ENCODE data around the gene HOXB7.

DNA sequence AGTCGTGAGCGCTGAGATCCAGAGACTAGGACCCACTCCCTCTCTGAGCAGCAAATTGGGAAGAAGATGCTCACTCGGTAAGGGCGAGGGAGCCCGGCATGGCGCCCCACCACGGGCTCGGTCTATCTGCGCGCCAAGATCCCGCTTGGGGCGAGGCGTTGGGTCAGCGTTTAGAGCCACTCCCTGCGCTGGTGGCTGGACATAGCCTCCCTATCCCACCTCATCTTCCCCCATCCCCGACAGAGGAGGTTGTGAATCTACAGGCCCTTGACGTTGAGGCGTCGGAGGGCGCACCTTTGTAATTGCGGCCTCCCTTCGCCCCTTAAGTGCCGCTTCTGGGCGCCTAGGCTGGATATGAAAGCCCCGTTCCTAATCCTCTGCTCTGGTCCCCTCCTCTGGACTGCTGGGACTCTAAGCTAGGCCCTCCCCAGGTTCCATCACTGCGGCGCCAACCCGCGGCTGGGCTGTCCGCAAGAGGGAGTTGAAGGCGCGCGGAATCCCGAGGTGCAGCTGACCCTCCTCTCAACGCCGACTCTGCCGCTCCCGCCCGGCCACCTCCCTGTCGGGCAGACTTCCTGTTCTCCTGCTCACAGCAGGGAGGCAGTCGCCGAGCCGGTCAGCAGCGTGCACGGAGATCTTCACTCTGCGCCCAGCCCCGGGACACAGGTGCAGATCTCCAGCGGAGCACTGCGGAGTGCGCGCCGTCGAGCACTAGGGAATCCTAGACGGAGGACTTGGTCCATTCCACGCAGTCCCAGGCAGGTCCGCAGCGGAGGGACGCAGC, 31.4 kb upstream of the HOXB7 start:
- TF ChIP-seq POLR2AphosphoS5 (IDR thresholded peaks at IDR 0.05; ENCODE audit: low read depth, low read length): no peak
- TF ChIP-seq POLR2A (IDR thresholded peaks at IDR 0.05; ENCODE audit: low read depth, low read length): no peak
- TF ChIP-seq TAF1 (IDR thresholded peaks at IDR 0.05; ENCODE audit: borderline replicate concordance, low read depth, low read length): no peak

Data from GM12892 (cell line).